Activated T-helper 1 cell treated with anti-CD3 and anti-CD28 coated beads, Interleukin-12 subunit alpha, Interleukin-12 subunit beta, Interleukin-2, Interleukin-4 antibody, amounts not matched to agents 30 ng/mL and 10 ng/mL and 1 ng/mL, durations not matched to agents 14 hours and 24 hours and 36 hours (primary cell): ENCODE data around the gene CFAP69. TPM values are rescaled to one million over a fixed set of nuclear protein-coding genes. Genes with fewer than 3 reads are reported as not detected.
"Not testable (repeated sequence)": the region's sequence is repeated elsewhere in the genome, so short reads cannot be mapped to it uniquely, and the experiment has no call there.

Experiments used
- DNase-seq: peaks from one replicate; pipeline ENCODE4 v3.0.0; 2021; ENCODE audit warnings: low spot score
- H3K27ac Mint-ChIP-seq: one replicate; pipeline ENCODE4 v1.8.0; 2021; ENCODE audit warnings: mild to moderate bottlenecking, mixed read lengths
- H3K27me3 Mint-ChIP-seq: one replicate; pipeline ENCODE4 v1.8.0; 2022; ENCODE audit warnings: mild to moderate bottlenecking, moderate library complexity, mixed read lengths; ENCODE audit not compliant: insufficient read depth
- H3K36me3 Mint-ChIP-seq: one replicate; pipeline ENCODE4 v1.8.0; 2021; ENCODE audit warnings: low read depth, mixed read lengths
- H3K4me1 Mint-ChIP-seq: one replicate; pipeline ENCODE4 v1.8.0; 2021; ENCODE audit warnings: low read depth, mixed read lengths
- H3K4me3 Mint-ChIP-seq: one replicate; pipeline ENCODE4 v1.8.0; 2021; ENCODE audit warnings: mild to moderate bottlenecking, moderate library complexity, mixed read lengths
- H3K9me3 Mint-ChIP-seq: one replicate; pipeline ENCODE4 v1.8.0; 2021; ENCODE audit warnings: mixed read lengths
- intact Hi-C: fragments of 100-400 bp; cut with micrococcal nuclease; formaldehyde crosslinking; loops from one replicate; pipeline ENCODE4 v1.15.1; 2024
- total RNA-seq: library from RNA; stranded (reverse); gene quantifications from 2 replicates; pipeline ENCODE4 v1.2.3, GENCODE V29; 2022

CFAP69 gene
- total RNA-seq, 1 donor from 2014 or later = not detected

- Mint-ChIP-seq H3K27me3 (no peaks in the 10 kb centered on the region), H3K27ac (peak overlapping the region; percentile 97), H3K9me3 (no peaks in the 10 kb centered on the region), H3K4me3 (peak overlapping the region; percentile 91), H3K4me1 (peaks cover 38% of the 10 kb centered on the region), H3K36me3 (peaks cover 15% of the 10 kb centered on the region)
- intact Hi-C loops = loop anchor here (5.0 kb wide), 3 partner anchors 42 to 1902 kb away; partner anchors contain the start of genes ANKIB1 and KRIT1
- no peak for DNase-seq
Observed at GRCh38 chr7:90345016-90345415, 100.0 kb downstream of the CFAP69 start.

- Mint-ChIP-seq H3K27ac (peak overlapping the region; percentile 97), H3K27me3 (no peaks in the 10 kb centered on the region), H3K36me3 (peaks cover 21% of the 10 kb centered on the region), H3K4me1 (peaks cover 38% of the 10 kb centered on the region), H3K4me3 (peak overlapping the region; percentile 91), H3K9me3 (no peaks in the 10 kb centered on the region)
- intact Hi-C loops = loop anchor here (1.0 to 5.0 kb wide), 8 partner anchors 42 to 1902 kb away; partner anchors contain the start of genes ANKIB1, CFAP69, CLDN12 and KRIT1
- DNase-seq = no peak
Observed at GRCh38 chr7:90345595-90346335, 100.8 kb downstream of the CFAP69 start.

GRCh38 chr7:90346336-90347125 lies 101.6 kb downstream of the CFAP69 start, which contains the start of gene GTPBP10:
TSS of gene GTPBP10 (plus strand) at chr7:90346716. CDS start at chr7:90346742, 26 bp downstream.
- H3K4me1 Mint-ChIP-seq = peaks cover 38% of the 10 kb centered on the region

GRCh38 chr7:90347759-90348158 lies 102.8 kb downstream of the CFAP69 start:
- H3K4me3 Mint-ChIP-seq = peak overlapping the region; percentile 91
- no peak for DNase-seq
- H3K4me1 Mint-ChIP-seq = peaks cover 38% of the 10 kb centered on the region
- peaks cover 29% of the 10 kb centered on the region for H3K36me3 Mint-ChIP-seq
- intact Hi-C loops = loop anchor here (2.0 to 5.0 kb wide), 5 partner anchors 40 to 1900 kb away; partner anchors contain the start of genes ANKIB1, KRIT1 and STEAP1
- no peaks in the 10 kb centered on the region for H3K9me3 Mint-ChIP-seq
- peak overlapping the region; percentile 69 for H3K27ac Mint-ChIP-seq
- H3K27me3 Mint-ChIP-seq = no peaks in the 10 kb centered on the region

More at GRCh38 chr7:90346336-90347125, 101.6 kb downstream of the CFAP69 start, which contains the start of gene GTPBP10:
- peaks cover 22% of the 10 kb centered on the region for H3K36me3 Mint-ChIP-seq
- H3K27ac Mint-ChIP-seq = peak within 1 kb of the TSS; percentile 97
- H3K9me3 Mint-ChIP-seq = no peaks in the 10 kb centered on the region
- H3K27me3 Mint-ChIP-seq = no peaks in the 10 kb centered on the region
- H3K4me3 Mint-ChIP-seq = peak within 1 kb of the TSS; percentile 91
- intact Hi-C loops = loop anchor here (1.0 to 5.0 kb wide), 8 partner anchors 41 to 1901 kb away; partner anchors contain the start of genes ANKIB1, CFAP69, CLDN12 and KRIT1
- peak; percentile 94 for DNase-seq

GRCh38 chr7:90349305-90349704 lies 104.3 kb downstream of the CFAP69 start:
- no peak overlapping the region for H3K27ac Mint-ChIP-seq
- H3K27me3 Mint-ChIP-seq = no peaks in the 10 kb centered on the region
- DNase-seq = no peak
- peaks cover 35% of the 10 kb centered on the region for H3K36me3 Mint-ChIP-seq
- no peak overlapping the region for H3K4me3 Mint-ChIP-seq
- intact Hi-C loops = loop anchor here (5.0 kb wide), 3 partner anchors 38 to 1898 kb away; partner anchors contain the start of genes ANKIB1 and KRIT1
- H3K9me3 Mint-ChIP-seq = no peaks in the 10 kb centered on the region
- H3K4me1 Mint-ChIP-seq = peaks cover 38% of the 10 kb centered on the region

GRCh38 chr7:90350032-90350431 lies 105.1 kb downstream of the CFAP69 start:
- Mint-ChIP-seq H3K36me3 (peaks cover 38% of the 10 kb centered on the region), H3K4me1 (peaks cover 34% of the 10 kb centered on the region)
- DNase-seq, H3K27me3 Mint-ChIP-seq, H3K4me3 Mint-ChIP-seq, H3K27ac Mint-ChIP-seq, H3K9me3 Mint-ChIP-seq, intact Hi-C loops: not testable (repeated sequence)

- intact Hi-C loops = no loop called here
- peaks cover 18% of the 10 kb centered on the region for H3K4me1 Mint-ChIP-seq
- no peaks in the 10 kb centered on the region for H3K27me3 Mint-ChIP-seq
- H3K9me3 Mint-ChIP-seq = peaks cover 9% of the 10 kb centered on the region
- H3K36me3 Mint-ChIP-seq = peaks cover 50% of the 10 kb centered on the region
- no peak overlapping the region for H3K4me3 Mint-ChIP-seq
- no peak for DNase-seq
- H3K27ac Mint-ChIP-seq = no peak overlapping the region
Observed at GRCh38 chr7:90351987-90352386, 107.0 kb downstream of the CFAP69 start.

Other genes with a start within 250 kb of the CFAP69 start
- 1.9 and 3.3 TPM in 2 replicates for gene STEAP1, start 90.7 kb upstream of the CFAP69 start, total RNA-seq
- gene STEAP2, start 33.4 kb upstream of the CFAP69 start, total RNA-seq = 0.05 TPM in 1 of 2 replicates, not detected in the other
- gene FAM237B, start 76.1 kb downstream of the CFAP69 start, total RNA-seq = not detected in 2 replicates
- 32.6 and 36.2 TPM in 2 replicates for gene GTPBP10, start 101.5 kb downstream of the CFAP69 start, total RNA-seq
- gene CLDN12, start 158.3 kb downstream of the CFAP69 start, total RNA-seq = 4.4 and 6.2 TPM in 2 replicates
- gene PTTG1IP2, start 224.5 kb downstream of the CFAP69 start, total RNA-seq = not detected in 2 replicates